BE2C (cell line): ENCODE results near the gene MRPL37.

Source experiments
- DNase-seq: peaks from one replicate; pipeline ENCODE4 v3.0.0-alpha.2; 2020
- H3K27me3 ChIP-seq: fragments of 250-450 bp; sonication (Bioruptor Pico); 2 replicates; pipeline ENCODE4 v1.5.1; 2020; ENCODE audit warnings: mild to moderate bottlenecking
- H3K36me3 ChIP-seq: fragments of 250-450 bp; sonication (Bioruptor Pico); 2 replicates; pipeline ENCODE4 v1.5.1; 2020; ENCODE audit warnings: mild to moderate bottlenecking
- H3K4me1 ChIP-seq: fragments of 250-450 bp; sonication (Bioruptor Pico); 2 replicates; pipeline ENCODE4 v1.5.1; 2020
- H3K4me3 ChIP-seq: 2 replicates; pipeline ENCODE4 v1.5.1; 2011; ENCODE audit warnings: low read depth, low read length
- H3K9me3 ChIP-seq: fragments of 250-450 bp; sonication (Bioruptor Pico); 2 replicates; pipeline ENCODE4 v1.5.1; 2020
- TF ChIP-seq, protein P1 (sequence below): IDR thresholded peaks from 2 replicates; pipeline ENCODE4 v1.5.1; 2012; ENCODE audit warnings: mild to moderate bottlenecking, low read depth, low read length

Gene MRPL37

DNA sequence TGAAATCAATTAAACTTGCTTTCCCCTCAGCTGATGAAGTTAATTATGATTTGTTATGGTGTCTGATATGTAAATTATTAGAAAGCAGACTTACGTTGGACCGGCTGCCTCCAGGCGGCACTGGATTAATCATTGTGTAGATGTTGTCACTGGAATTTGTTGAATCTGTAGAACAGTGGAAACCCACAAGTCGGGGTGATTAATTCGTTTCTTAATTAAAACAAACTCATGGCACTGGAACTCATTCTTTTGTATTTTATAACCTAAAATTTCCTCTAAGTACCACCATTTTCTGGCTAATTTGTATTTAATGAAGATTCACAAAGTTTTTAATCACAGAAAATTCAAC is 39.0 kb downstream of the MRPL37 start:
- Histone ChIP-seq H3K4me1 (no peaks in the 10 kb centered on the region), H3K36me3 (peaks cover 4% of the 10 kb centered on the region; the same call in 1 of the 2 replicates), H3K9me3 (no peaks in the 10 kb centered on the region), H3K27me3 (no peaks in the 10 kb centered on the region), H3K4me3 (no peak overlapping the region)
- DNase-seq, result no peak
- TF ChIP-seq, protein P1, sequence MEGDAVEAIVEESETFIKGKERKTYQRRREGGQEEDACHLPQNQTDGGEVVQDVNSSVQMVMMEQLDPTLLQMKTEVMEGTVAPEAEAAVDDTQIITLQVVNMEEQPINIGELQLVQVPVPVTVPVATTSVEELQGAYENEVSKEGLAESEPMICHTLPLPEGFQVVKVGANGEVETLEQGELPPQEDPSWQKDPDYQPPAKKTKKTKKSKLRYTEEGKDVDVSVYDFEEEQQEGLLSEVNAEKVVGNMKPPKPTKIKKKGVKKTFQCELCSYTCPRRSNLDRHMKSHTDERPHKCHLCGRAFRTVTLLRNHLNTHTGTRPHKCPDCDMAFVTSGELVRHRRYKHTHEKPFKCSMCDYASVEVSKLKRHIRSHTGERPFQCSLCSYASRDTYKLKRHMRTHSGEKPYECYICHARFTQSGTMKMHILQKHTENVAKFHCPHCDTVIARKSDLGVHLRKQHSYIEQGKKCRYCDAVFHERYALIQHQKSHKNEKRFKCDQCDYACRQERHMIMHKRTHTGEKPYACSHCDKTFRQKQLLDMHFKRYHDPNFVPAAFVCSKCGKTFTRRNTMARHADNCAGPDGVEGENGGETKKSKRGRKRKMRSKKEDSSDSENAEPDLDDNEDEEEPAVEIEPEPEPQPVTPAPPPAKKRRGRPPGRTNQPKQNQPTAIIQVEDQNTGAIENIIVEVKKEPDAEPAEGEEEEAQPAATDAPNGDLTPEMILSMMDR, result no peak

DNA sequence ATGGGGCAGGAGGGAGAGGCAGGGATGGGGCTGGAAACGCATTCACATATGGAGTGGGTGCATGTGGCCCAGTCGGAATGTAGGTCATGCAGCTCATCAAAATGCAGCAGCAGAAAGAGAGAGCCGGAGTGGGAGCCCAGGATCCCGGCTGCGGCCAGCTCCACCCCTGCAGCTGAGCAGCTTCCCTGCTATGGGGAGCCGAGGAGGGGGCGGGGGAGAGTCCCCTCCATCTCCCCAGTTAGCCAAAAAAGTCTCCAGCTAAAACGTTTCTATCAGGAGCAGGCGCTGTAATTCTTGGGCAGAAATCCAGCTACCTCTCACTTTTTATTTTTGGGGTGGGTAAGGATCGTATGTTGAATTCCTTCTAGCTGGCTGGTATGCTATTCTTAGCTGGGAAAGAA is 39.7 kb downstream of the MRPL37 start:
- no peak for DNase-seq
- Histone ChIP-seq H3K36me3 (peaks cover 4% of the 10 kb centered on the region; the same call in 1 of the 2 replicates), H3K4me3 (no peak overlapping the region)

DNA sequence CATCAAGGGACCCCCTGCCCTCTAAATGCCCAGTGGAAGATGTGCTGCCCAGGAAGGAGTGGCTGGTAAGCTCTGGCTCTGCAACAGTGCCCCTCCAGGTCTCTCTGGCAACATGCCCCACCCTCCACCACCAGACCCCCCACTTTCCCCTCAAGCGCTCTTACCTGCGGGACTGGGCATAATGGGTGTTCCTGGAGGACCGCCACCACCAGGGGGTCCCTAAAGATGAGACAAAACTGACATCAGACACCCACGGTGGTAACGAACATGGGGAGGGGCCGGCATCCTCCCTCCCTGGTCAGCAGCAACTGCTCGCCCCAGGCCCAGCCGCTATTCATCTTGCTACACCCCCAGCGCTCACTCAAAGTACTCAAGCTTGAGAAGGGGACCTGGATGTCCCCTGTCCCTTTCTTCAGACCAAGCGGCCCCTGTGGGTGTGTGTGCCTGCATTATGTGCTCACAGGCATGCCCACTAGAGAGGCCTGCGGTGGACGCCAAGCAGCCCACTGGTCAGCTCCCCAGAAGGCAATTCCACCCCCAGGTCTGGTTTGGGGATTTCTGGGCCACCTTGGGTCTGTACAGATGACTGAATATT is 40.9 kb downstream of the MRPL37 start:
- H3K27me3 ChIP-seq, result no peaks in the 10 kb centered on the region
- no peak for DNase-seq
- no peaks in the 10 kb centered on the region for H3K4me1 ChIP-seq
- TF ChIP-seq, protein P1, result no peak
- H3K4me3 ChIP-seq, result no peak overlapping the region
- peaks cover 4% of the 10 kb centered on the region for H3K36me3 ChIP-seq
- H3K9me3 ChIP-seq, result no peaks in the 10 kb centered on the region

More for the DNA sequence above, 39.7 kb downstream of the MRPL37 start:
- Histone ChIP-seq H3K4me1 (no peaks in the 10 kb centered on the region), H3K27me3 (no peaks in the 10 kb centered on the region), H3K9me3 (no peaks in the 10 kb centered on the region)
- TF ChIP-seq, protein P1, result no peak

DNA sequence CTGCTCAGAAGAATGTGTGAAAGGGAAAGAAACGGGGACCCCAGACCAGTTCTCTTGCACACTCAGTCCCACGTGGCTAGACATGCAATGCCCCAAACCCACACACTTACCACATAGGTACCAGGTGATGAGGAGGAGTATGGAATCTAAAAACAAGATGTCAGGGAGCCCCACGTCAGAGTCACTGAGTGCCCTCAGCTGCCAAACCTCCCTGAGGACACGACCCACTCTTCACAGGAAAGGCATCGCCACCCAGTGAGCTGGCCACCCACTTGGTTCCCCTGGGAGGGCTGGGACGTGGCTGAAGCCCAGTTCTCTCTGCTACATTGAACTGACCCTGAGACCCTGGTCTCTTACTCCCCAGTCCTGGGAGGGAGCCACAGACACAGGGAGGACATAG is 41.4 kb downstream of the MRPL37 start:
- no peaks in the 10 kb centered on the region for H3K4me1 ChIP-seq
- TF ChIP-seq, protein P1, result no peak
- H3K27me3 ChIP-seq, result no peaks in the 10 kb centered on the region
- H3K9me3 ChIP-seq, result no peaks in the 10 kb centered on the region
- peaks cover 4% of the 10 kb centered on the region for H3K36me3 ChIP-seq
- no peak overlapping the region for H3K4me3 ChIP-seq
- DNase-seq, result no peak

DNA sequence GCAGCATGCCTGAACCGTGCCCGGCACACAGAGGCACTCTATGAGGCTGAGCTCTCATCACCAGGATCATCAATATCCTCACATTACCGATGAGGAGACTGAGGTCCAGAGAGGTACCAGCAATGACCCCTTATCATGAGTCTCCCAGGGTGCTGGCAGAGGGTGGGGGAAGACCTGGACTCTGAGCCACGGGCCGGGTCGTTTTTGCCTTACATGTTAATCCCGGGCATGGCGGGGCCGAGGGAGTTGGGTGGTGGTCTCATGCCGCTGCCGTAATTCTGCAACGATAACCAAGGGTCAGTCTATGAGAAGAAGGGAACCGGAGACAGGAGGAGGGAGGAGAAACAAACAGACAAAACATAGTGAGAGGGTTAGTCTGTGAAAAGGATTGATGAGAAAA is 43.1 kb downstream of the MRPL37 start:
- Histone ChIP-seq H3K27me3 (no peaks in the 10 kb centered on the region), H3K4me1 (no peaks in the 10 kb centered on the region), H3K36me3 (peaks cover 4% of the 10 kb centered on the region), H3K9me3 (no peaks in the 10 kb centered on the region), H3K4me3 (no peak overlapping the region)
- TF ChIP-seq, protein P1, result no peak
- no peak for DNase-seq

DNA sequence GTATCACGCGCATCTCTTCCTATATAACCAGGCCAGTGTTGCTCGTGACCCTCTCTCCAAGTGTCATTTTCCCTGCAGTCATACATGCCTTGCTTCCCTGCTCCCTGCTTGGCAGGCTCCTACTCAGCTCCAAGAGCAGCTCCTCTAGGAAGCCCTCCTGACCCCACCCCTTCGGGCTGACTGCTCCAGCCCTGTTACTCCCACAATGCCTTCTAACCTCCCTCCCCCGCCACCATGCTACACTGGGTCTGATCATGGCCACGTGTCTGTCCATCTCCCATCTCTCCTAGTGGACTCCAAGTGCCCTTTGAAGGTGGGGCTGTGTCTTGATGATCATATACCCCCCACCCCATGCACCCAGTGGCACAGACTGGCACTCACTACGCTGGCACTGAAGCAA is 44.7 kb downstream of the MRPL37 start:
- H3K36me3 ChIP-seq, result no peaks in the 10 kb centered on the region; the same call in 1 of the 2 replicates
- no peaks in the 10 kb centered on the region for H3K4me1 ChIP-seq
- no peak for DNase-seq
- H3K9me3 ChIP-seq, result no peaks in the 10 kb centered on the region
- H3K4me3 ChIP-seq, result no peak overlapping the region
- TF ChIP-seq, protein P1, result no peak
- H3K27me3 ChIP-seq, result no peaks in the 10 kb centered on the region
